HK-2 (cell line): ENCODE measurements around the gene SPAG8.

Experiments used
- DNase-seq: peaks from one replicate; pipeline ENCODE4 v3.0.0-alpha.2; 2018; ENCODE audit not compliant: unreplicated experiment

SPAG8 gene

DNA sequence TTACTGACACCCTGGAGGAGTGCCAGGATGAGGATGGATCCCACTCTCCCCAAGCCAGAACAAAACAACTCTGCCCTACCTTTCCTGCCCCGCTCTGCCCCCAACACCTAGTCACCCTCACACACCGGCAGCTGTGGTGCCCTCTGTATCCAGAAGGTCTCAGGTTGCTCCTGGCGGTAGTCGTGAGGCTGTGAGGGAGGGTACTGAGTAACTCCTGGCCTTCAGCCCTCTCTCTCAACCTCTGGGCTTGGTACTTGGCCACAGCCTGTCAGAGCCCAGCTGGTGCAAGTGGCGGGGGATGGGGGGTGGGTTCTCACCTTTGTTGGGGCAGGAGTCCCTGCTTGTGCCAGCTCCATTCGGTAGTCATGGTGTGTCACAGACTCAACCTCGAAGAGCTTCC lies 1.9 kb downstream of the SPAG8 start:
- DNase-seq: no peak

DNA sequence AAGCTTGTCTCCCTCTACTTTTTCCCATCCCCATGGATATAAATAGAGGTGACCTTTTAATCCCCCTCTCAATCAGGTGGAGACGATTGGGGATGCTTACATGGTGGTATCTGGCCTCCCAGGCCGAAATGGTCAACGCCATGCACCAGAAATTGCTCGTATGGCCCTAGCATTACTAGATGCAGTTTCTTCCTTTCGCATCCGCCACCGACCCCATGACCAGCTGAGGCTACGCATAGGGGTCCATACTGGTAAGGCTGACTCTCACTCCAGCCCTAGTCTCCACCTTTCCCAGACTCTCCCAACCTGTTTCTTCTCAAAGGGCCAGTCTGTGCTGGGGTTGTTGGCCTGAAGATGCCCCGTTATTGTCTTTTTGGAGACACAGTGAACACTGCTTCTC lies 3.6 kb downstream of the SPAG8 start:
- no peak for DNase-seq

GRCh38 chr9:35806101-35806500 lies 6.0 kb downstream of the SPAG8 start:
- DNase-seq: no peak

GRCh38 chr9:35801328-35802128 lies 10.5 kb downstream of the SPAG8 start:
- DNase-seq: no peak

- DNase-seq: no peak
Observed at GRCh38 chr9:35800530-35800929, 11.5 kb downstream of the SPAG8 start.

DNA sequence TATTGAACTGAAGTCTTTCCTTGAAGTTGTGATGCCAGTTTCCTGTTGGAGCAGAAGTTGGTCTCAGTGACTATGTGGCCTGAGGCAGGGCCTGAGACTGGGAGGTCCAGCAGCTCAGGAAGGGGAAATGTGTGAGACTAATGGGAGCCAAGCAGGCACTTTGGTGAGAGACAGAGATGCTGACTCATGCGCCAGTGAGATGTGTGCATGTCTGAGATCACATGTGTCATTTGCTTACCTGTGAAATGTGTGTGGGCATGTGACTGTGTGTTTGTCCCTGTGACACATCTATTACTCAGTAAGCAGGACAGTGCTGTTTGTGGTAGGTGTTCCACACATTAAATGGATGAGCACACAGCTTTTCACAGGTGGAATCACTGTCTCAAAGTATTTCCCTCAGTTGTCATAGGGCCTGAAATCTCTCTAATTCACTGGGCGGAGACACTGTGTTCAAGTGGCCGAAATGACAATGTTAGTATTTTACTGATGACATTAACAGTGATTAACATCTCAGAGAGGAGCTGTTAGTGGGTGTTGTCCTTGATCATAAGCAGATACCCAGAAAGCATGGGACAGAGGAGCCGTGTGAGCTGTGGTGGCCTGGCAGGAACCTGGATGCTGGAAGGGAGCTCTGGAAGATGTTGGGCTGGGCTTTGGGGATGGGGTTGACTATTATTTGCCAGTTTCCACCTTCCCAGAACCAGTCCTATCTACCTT lies 13.2 kb downstream of the SPAG8 start:
- DNase-seq: peak; percentile 58

- DNase-seq: no peak
Observed at GRCh38 chr9:35797311-35798109, 14.6 kb downstream of the SPAG8 start.

DNA sequence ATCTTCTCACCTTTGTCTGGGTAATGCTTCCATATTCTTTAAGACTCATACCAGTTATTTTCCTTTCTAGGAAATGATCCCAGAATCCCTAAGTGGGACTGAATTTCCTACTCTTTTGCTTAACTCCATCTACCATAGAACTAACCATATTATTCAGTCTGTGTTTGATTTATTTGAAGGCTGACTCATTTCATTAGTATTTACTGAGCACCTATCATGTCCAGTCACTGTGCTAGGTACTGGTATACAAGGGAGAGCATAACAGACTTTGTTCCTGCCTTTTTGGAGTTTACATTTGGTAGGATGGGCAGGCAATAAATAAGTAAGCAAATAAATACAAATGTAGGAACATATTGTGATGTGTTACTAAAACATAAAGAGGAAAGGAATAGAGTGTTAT lies 16.4 kb downstream of the SPAG8 start:
- DNase-seq: no peak

- no peak for DNase-seq
Observed at GRCh38 chr9:35793461-35793860, 18.6 kb downstream of the SPAG8 start.

GRCh38 chr9:35792826-35793225 lies 19.2 kb downstream of the SPAG8 start:
- no peak for DNase-seq

- DNase-seq: no peak
Observed at GRCh38 chr9:35792024-35792813, 19.8 kb downstream of the SPAG8 start.

- no peak for DNase-seq
Observed at GRCh38 chr9:35791297-35791921, 20.7 kb downstream of the SPAG8 start, which contains the start of gene NPR2. Gene NPR2, plus strand, starts transcription at chr9:35791591. Its CDS starts 818 bp downstream, at chr9:35792409.

- peak; percentile 44 for DNase-seq
Observed at GRCh38 chr9:35790385-35791296, 21.4 kb downstream of the SPAG8 start.

DNA sequence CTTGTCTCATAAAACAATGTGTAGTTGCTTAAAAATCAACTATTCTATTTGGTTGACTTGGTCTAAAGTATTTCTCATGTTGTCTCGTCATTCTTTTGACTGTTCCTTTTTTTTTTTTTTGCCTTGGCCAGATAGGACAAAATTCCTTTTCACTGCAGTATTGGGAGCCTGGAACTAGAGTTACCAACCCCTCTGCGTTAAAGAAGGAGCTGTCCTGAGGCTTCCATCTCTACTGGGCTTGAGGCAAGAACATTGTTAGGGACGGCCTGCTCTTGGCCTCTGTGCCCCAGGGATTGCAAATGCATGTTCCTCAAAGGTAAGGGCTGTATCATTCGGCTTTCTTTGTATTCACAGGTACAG lies 22.1 kb downstream of the SPAG8 start:
- no peak for DNase-seq

- DNase-seq: no peak
Observed at GRCh38 chr9:35789541-35789940, 22.5 kb downstream of the SPAG8 start.

DNA sequence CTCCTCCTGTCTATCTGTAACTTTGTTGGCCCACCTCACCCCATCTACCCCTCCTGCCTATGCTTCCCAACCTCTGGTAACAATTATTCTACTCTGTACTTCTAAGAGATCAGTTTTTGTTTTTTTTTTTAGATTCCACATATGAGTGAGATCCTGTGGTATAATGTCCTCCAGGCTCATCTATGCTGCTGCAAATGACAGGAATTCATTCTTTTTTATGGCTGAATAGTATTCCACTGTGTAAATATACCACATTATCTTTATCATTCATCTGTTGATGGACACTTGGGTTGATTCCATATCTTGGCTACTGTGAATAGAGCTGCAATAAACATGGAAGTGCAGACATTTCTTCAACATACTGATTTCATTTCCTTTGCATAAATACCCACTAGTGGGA lies 28.6 kb downstream of the SPAG8 start:
- DNase-seq: no peak

DNA sequence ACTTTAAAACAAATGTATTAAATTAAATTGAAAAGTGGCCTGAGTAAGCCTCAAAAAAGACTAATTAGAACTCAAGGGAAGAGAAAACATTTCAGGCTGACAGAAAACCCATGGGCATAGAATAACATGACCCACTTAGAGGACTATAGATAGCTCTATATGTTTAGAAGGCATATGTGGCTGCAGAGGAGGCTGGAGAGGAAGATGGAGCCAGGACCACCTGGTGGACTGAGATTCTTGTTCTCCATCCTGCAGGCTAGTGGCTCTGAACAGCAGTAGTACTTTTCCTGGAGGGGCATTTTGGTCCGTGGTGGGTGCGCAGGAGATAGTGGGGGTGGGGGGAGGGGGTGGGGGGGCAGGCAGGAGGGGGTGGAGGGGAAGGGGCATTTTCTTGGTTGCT lies 31.0 kb downstream of the SPAG8 start:
- no peak for DNase-seq

DNA sequence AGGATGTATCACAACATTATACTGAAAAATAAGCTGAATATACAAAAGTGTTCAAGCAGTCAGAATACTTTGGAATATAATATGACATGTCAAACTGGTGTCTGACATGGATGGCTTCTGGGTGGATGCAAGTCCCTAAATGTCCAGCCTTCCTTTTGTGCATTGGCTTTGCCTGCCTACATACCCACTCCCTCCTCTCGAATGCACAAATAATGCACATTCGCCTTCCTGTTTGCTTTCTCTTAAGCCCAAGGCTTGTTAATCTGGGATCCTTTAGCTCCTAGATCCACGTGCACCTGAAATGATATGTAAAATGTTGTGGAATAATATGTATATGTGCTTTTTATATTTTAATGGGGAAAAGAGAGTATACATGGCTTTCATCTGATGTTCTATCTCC lies 33.6 kb downstream of the SPAG8 start:
- DNase-seq: no peak

DNA sequence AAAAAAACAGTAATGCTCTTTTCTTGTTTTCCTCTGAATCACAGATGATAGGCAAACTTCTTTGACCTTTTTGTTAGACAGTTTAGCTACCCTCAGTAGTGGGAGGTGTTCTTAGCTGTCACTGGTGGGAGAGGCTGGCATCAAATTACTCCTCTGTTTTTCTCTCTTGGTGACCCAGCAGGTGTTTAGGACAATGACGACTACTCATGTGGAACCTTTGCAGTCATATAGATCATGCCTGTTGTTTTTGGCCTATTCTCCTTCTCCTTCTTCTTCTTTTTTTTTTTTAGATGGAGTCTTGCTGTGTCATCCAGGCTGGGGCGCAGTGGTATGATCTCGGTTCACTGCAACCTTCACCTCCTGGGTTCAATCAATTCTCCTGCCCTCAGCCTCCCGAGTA lies 36.0 kb downstream of the SPAG8 start:
- no peak for DNase-seq
